ENCODE measurements around the gene KRT82. TPM values are rescaled to one million over a fixed set of nuclear protein-coding genes. Genes with fewer than 3 reads are reported as not detected.

Gene KRT82
- total RNA-seq, 2 donors from 2014 or later: not detected

GRCh38 chr12:52438305-52439301 is 32.5 kb upstream of the KRT82 start:
- Histone ChIP-seq H3K9ac (ENCODE audit: low read depth in 2 of 2, low read length in 2 of 2) (no peak overlapping the region), H3K4me3 (no peak overlapping the region), H3K36me3 (no peaks in the 10 kb centered on the region), H3K4me1 (no peaks in the 10 kb centered on the region), H3K27me3 (no peaks in the 10 kb centered on the region), H3K9me3 (no peaks in the 10 kb centered on the region), H3K27ac (no peak overlapping the region)
- no peak for TF ChIP-seq CTCF (IDR thresholded peaks at IDR 0.05)
- no peak for DNase-seq
- intact Hi-C loops (cut with DNase I): no loop called here

GRCh38 chr12:52437508-52437907 is 31.4 kb upstream of the KRT82 start:
- no peak for TF ChIP-seq CTCF (IDR thresholded peaks at IDR 0.05)
- intact Hi-C loops (cut with DNase I): no loop called here
- Histone ChIP-seq H3K27me3 (no peaks in the 10 kb centered on the region), H3K9me3 (no peaks in the 10 kb centered on the region), H3K9ac (ENCODE audit: low read depth in 2 of 2, low read length in 2 of 2) (no peak overlapping the region), H3K4me3 (no peak overlapping the region), H3K27ac (no peak overlapping the region), H3K4me1 (no peaks in the 10 kb centered on the region), H3K36me3 (no peaks in the 10 kb centered on the region)
- no peak for DNase-seq

GRCh38 chr12:52436828-52437474 is 30.8 kb upstream of the KRT82 start:
- no peaks in the 10 kb centered on the region for H3K36me3 ChIP-seq
- H3K27me3 ChIP-seq: no peaks in the 10 kb centered on the region
- H3K9me3 ChIP-seq: no peaks in the 10 kb centered on the region
- H3K4me3 ChIP-seq: no peak overlapping the region
- H3K9ac ChIP-seq (ENCODE audit: low read depth in 2 of 2, low read length in 2 of 2): no peak overlapping the region
- no peaks in the 10 kb centered on the region for H3K4me1 ChIP-seq
- no peak for TF ChIP-seq CTCF (IDR thresholded peaks at IDR 0.05)
- intact Hi-C loops (cut with DNase I): no loop called here
- peak; percentile 36 for DNase-seq
- no peak overlapping the region for H3K27ac ChIP-seq

GRCh38 chr12:52436000-52436827 is 30.1 kb upstream of the KRT82 start:
- no peaks in the 10 kb centered on the region for H3K36me3 ChIP-seq
- no peak for DNase-seq
- H3K4me3 ChIP-seq: no peak overlapping the region
- H3K27ac ChIP-seq: no peak overlapping the region
- no peaks in the 10 kb centered on the region for H3K9me3 ChIP-seq
- no peak overlapping the region for H3K9ac ChIP-seq (ENCODE audit: low read depth in 2 of 2, low read length in 2 of 2)
- intact Hi-C loops (cut with DNase I): no loop called here
- no peaks in the 10 kb centered on the region for H3K4me1 ChIP-seq
- no peak for TF ChIP-seq CTCF (IDR thresholded peaks at IDR 0.05)
- H3K27me3 ChIP-seq: no peaks in the 10 kb centered on the region

GRCh38 chr12:52435659-52435999 is 29.5 kb upstream of the KRT82 start:
- Histone ChIP-seq H3K9me3 (no peaks in the 10 kb centered on the region), H3K36me3 (no peaks in the 10 kb centered on the region), H3K4me1 (no peaks in the 10 kb centered on the region), H3K27ac (no peak overlapping the region), H3K4me3 (no peak overlapping the region), H3K27me3 (no peaks in the 10 kb centered on the region), H3K9ac (ENCODE audit: low read depth in 2 of 2, low read length in 2 of 2) (no peak overlapping the region)
- intact Hi-C loops (cut with DNase I): no loop called here
- TF ChIP-seq CTCF (IDR thresholded peaks at IDR 0.05): no peak
- DNase-seq: no peak

Data from colonic mucosa (tissue), 4 donors.